Testis (tissue), 2 donors: ENCODE measurements around the gene CUEDC1.

ENCODE experiments used
- POLR2A ChIP-seq: fragments of 450-650 bp; IDR thresholded peaks from one replicate; pipeline ENCODE4 v1.6.1; 2017; ENCODE audit warnings: antibody characterized with exemption, mild to moderate bottlenecking, moderate library complexity
- TF ChIP-seq, protein P1 (sequence below), 3 experiments: fragments of 450-650 bp in 2 of 3; fragments of 200-600 bp in 1 of 3; sonication (generic) in 1 of 3; IDR thresholded peaks; one replicate each; pipeline ENCODE4 v1.5.1; 2016 to 2019; ENCODE audit warnings: antibody characterized with exemption in 3 of 3, mild to moderate bottlenecking in 2 of 3, moderate library complexity in 1 of 3

DNA sequence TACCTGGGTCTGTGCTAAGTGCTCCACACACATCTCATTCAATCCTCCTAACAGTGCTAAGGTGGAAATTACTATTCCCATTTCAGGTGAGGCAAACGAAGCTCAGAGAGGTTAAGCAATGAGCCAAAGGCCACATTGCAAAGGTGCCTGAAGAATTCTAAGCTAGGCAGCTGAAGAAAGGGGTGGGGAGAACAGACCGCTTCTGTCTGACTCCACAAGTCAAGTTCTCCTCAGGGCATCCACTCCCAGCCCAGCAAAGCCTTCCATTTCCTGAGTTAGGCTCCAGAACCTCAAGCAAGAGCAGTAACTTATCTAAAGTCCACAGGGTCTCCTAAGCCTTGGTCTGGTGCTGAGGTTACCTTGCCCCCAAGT, 78.4 kb downstream of the CUEDC1 start:
- TF ChIP-seq, protein P1, sequence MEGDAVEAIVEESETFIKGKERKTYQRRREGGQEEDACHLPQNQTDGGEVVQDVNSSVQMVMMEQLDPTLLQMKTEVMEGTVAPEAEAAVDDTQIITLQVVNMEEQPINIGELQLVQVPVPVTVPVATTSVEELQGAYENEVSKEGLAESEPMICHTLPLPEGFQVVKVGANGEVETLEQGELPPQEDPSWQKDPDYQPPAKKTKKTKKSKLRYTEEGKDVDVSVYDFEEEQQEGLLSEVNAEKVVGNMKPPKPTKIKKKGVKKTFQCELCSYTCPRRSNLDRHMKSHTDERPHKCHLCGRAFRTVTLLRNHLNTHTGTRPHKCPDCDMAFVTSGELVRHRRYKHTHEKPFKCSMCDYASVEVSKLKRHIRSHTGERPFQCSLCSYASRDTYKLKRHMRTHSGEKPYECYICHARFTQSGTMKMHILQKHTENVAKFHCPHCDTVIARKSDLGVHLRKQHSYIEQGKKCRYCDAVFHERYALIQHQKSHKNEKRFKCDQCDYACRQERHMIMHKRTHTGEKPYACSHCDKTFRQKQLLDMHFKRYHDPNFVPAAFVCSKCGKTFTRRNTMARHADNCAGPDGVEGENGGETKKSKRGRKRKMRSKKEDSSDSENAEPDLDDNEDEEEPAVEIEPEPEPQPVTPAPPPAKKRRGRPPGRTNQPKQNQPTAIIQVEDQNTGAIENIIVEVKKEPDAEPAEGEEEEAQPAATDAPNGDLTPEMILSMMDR (IDR thresholded peaks at IDR 0.05) = no peak
- no peak for TF ChIP-seq POLR2A
